Epithelial cell of esophagus (primary cell): ENCODE measurements around the gene RANBP3.

Source experiments
- DNase-seq: peaks from one replicate; pipeline ENCODE4 v3.0.0; 2010; ENCODE audit warnings: low read depth
- H3K4me3 ChIP-seq: 2 replicates; pipeline ENCODE4 v1.5.1; 2011; ENCODE audit warnings: mild to moderate bottlenecking, low read length, control low read depth
- TF ChIP-seq, protein P1 (sequence below): IDR thresholded peaks from 2 replicates; pipeline ENCODE4 v1.5.1; 2011; ENCODE audit warnings: low read depth, mild to moderate bottlenecking, low read length, control low read depth, inconsistent platforms; ENCODE audit not compliant: insufficient read depth; ENCODE audit errors: missing control alignments

The RANBP3 gene

DNA sequence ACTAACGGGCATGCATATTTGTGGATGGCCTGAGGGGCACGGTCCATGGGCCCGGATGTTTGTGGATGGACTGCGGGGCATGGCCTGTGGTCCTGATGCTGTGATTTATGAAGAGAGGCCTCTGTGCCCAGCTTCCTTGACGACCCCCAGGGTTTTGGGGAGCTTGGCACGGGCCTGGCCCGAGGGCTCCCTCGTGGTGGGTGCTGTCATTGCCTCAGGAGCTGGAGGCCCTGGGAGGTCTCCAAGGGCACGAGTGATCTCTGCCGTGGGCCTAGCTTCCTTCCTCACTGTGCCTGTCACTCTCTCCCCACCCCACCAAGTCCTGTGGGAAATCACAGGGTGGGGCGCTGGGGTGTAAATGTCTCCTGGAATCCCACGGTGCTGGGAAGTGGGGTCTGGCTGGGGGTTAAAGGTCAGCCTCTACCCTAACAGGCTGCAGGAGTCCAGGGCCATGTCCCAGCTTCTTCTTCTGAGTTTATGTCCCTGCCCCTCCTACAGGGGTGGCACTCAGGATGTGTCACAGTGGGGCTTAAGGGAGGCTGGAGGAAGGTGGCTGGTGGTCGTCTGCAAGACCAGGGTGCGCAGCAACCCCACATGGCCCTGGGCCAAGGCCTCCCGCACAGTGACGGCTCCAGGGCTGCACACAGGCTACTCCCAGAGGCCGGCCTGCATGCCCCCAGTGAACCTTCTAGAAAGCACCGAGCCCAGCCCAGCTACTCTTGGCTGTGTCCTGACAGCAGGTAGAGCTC, 27.6 kb upstream of the RANBP3 start:
- H3K4me3 ChIP-seq, result no peak overlapping the region
- DNase-seq, result no peak
- TF ChIP-seq, protein P1, sequence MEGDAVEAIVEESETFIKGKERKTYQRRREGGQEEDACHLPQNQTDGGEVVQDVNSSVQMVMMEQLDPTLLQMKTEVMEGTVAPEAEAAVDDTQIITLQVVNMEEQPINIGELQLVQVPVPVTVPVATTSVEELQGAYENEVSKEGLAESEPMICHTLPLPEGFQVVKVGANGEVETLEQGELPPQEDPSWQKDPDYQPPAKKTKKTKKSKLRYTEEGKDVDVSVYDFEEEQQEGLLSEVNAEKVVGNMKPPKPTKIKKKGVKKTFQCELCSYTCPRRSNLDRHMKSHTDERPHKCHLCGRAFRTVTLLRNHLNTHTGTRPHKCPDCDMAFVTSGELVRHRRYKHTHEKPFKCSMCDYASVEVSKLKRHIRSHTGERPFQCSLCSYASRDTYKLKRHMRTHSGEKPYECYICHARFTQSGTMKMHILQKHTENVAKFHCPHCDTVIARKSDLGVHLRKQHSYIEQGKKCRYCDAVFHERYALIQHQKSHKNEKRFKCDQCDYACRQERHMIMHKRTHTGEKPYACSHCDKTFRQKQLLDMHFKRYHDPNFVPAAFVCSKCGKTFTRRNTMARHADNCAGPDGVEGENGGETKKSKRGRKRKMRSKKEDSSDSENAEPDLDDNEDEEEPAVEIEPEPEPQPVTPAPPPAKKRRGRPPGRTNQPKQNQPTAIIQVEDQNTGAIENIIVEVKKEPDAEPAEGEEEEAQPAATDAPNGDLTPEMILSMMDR, result no peak

DNA sequence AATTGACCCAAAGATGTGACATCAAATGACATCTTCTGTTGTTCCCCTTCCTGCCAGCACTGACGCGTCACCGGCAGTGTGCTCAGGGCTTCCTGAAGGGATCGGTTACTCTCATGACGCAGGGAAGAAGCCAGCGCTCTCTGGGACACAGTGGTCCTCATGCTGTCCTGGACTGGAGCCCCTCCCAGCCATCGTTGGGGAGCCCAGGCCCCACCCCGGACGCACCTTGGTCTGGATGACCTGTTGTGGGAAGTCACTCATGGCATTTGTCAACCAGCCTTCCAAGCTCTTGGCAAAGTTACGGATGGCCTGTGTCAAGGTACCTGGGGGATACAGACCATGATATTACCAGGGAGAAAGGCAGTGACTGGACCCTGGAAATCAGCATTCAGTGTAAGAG, 26.0 kb upstream of the RANBP3 start:
- no peak overlapping the region for H3K4me3 ChIP-seq
- TF ChIP-seq, protein P1, result no peak

GRCh38 chr19:6002591-6002990, 24.7 kb upstream of the RANBP3 start:
- TF ChIP-seq, protein P1, result no peak
- no peak for DNase-seq
- no peak overlapping the region for H3K4me3 ChIP-seq

More for the DNA sequence above, 26.0 kb upstream of the RANBP3 start:
- no peak for DNase-seq

DNA sequence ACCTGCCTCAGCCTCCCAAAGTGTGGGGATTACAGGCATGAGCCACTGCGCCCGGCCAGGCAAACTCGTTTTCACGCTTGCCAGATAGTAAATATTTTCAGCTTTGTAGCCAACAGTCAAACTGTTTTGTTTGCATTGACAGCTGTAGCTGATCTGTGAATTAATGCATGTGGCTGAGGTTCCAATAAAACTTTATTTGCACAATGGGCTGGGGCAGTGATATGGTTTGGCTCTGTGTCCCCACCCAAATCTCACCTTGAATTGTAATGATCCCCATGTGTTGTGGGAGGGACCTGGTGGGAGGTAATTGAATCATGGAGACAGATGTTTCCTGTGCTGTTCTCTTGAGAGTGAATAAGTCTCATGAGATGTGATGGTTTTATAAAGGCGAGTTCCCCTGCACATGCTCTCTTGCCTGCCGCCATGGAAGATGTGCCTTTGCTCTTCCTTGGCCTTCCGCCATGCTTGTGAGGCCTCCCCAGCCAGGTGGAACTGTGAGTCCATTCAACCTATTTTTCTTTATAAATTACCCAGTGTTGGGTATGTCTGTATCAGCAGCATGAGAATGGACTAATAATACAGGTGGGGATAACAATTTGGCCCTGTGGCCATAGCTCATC, 22.4 kb upstream of the RANBP3 start:
- H3K4me3 ChIP-seq, result no peak overlapping the region
- TF ChIP-seq, protein P1, result no peak
- no peak for DNase-seq

GRCh38 chr19:5999693-6000092, 21.8 kb upstream of the RANBP3 start:
- TF ChIP-seq, protein P1, result no peak
- no peak for DNase-seq
- no peak overlapping the region for H3K4me3 ChIP-seq

DNA sequence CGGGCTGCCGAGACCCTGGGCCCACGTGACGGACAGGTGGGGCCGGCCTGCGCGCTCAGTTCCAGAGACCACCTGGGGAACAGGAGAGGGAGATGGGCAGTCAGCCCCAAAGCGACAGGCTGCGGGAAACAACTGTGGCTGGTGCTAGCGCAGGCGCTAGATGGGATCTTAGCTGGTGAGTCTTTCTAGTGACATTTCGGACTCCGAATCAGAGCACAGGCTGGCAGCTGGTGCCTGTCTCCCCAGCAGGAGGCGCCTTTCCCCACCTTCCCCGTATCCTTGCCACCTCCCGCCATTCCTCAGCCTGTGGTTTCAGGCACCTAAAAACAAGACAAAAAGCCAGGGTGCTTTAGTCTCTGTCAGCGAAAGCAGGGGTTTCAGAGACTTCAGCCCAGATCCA, 19.4 kb upstream of the RANBP3 start:
- DNase-seq, result no peak

More for the DNA sequence above, 19.4 kb upstream of the RANBP3 start:
- TF ChIP-seq, protein P1, result no peak
- no peak overlapping the region for H3K4me3 ChIP-seq
